ENCODE measurements around the gene RPAIN. TPM values are rescaled to one million over a fixed set of nuclear protein-coding genes. Genes with fewer than 3 reads are reported as not detected.
A peak's percentile ranks its signal among the peaks of the same experiment; 100 is the strongest.

RPAIN gene
- total and polyA plus RNA-seq, 5 donors, result 28.3 to 46.7 (median 29.1) TPM

DNA sequence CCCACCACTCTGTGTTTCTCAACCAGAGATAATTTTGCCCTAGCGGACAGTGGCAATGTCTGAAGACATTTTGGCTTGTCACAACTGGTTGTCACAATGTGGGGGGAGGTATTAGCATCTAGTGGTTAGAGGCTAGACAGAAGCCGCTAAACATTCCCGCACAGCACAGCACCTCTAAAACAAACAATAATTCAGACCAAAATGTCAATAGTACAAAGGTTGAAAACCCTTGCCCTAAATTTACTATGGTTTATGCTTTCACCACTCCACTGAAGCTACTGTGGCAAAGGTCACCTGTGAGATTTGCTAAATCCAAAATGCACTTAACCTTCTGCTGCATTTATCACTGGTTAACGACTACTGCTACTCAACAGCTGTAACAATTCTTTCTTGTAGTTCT, 14.6 kb upstream of the RPAIN start:
- 89% methylated on average over 4 of the region's 4 CpGs for WGBS
- ATAC-seq (no peak), DNase-seq (no peak)
- H3K9me3 ChIP-seq (ENCODE audit: control insufficient read depth, low read length), result no peaks in the 10 kb centered on the region
- no peaks in the 10 kb centered on the region for H3K27me3 ChIP-seq (ENCODE audit: control insufficient read depth, insufficient read depth)
- no peaks in the 10 kb centered on the region for H3K4me1 ChIP-seq (ENCODE audit: control insufficient read depth, insufficient read depth, low read length)
- H3K4me3 ChIP-seq (ENCODE audit: low read length), result no peak overlapping the region
- intact Hi-C loops (cut with DNase I), result no loop called here
- no peak overlapping the region for H3K27ac ChIP-seq (ENCODE audit: low read length)

DNA sequence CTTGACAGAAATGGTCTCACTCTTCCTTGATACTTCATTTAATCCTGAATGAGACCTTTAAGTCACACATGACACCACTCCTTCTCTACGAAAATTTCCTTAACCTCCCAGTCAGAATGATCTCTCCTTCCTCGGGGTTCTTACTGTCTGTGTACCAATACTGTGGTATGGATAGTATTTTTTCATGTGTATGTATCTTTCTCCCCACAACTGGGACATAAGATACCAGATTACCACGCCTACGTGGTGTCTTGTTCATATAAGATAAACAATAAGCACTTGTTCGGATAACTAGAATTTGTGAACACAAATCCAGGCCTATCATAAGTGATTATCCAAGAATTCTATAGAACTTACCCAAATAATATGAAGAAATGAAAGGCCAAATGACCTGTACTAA, 11.8 kb upstream of the RPAIN start:
- no peaks in the 10 kb centered on the region for H3K27me3 ChIP-seq (ENCODE audit: control insufficient read depth, insufficient read depth)
- intact Hi-C loops (cut with DNase I), result no loop called here
- no peak overlapping the region for H3K27ac ChIP-seq (ENCODE audit: low read length)
- no peaks in the 10 kb centered on the region for H3K9me3 ChIP-seq (ENCODE audit: control insufficient read depth, low read length)
- ATAC-seq (no peak), DNase-seq (no peak)
- H3K4me1 ChIP-seq (ENCODE audit: control insufficient read depth, insufficient read depth, low read length), result no peaks in the 10 kb centered on the region
- no peak overlapping the region for H3K4me3 ChIP-seq (ENCODE audit: low read length)
- 83% methylated on average over 5 of the region's 5 CpGs for WGBS

DNA sequence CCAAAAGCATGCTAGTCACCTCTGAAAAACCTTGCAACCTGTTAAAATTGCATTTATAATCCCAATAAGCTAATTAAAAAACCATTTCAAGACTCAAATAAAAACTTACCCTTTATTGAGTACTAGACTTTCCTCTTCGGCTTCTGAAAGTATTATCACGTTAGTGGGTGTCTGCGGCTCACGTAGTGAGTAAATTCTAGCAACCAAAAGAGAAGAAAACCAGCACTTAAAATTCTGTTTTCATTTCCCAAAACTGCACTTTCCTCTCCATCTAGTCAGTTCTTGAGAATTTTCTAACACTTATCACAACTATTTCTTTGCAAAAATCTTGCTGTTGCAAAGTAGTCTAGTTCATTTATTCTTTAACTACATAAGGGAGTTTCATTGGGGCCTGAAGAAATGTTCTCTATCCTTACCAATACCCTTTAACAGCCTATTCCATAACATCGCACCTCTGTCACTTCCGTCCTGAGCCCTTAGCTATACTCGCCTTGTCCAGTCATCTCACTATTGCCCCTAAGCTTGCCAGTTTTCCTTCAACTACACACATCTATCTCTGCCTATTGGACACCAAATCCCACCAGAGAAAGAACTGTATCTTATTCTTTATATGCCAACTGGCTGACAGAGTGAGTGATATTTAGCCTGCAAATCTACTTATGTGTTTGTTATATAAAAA, 9.2 kb upstream of the RPAIN start:
- Histone ChIP-seq H3K9me3 (ENCODE audit: control insufficient read depth, low read length) (no peaks in the 10 kb centered on the region), H3K27ac (ENCODE audit: low read length) (no peak overlapping the region), H3K4me3 (ENCODE audit: low read length) (no peak overlapping the region), H3K4me1 (ENCODE audit: control insufficient read depth, insufficient read depth, low read length) (no peaks in the 10 kb centered on the region), H3K27me3 (ENCODE audit: control insufficient read depth, insufficient read depth) (no peaks in the 10 kb centered on the region)
- intact Hi-C loops (cut with DNase I), result no loop called here
- WGBS, result 95% methylated on average over 7 of the region's 7 CpGs
- no peak for ATAC-seq
- DNase-seq, result no peak

DNA sequence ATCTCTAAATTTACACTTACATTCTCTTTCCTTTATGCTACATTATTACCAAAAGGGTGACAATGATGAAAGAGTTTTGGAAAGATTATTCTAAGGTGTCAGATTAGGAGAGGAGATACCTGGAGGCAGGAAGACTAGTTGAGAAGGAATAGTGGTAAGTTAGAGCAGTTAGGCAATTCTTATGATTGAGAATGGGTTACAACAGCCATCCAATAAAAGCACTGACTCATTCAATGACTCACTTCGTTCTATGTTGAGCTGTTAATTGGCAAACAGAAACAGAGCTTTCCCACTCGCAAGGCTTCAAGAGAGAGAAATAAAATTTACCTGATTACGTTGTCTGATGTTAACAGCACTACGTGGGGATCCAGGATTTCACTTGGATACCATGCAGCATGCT, 6.3 kb upstream of the RPAIN start:
- H3K27ac ChIP-seq (ENCODE audit: low read length), result no peak overlapping the region
- no peaks in the 10 kb centered on the region for H3K4me1 ChIP-seq (ENCODE audit: control insufficient read depth, insufficient read depth, low read length)

DNA sequence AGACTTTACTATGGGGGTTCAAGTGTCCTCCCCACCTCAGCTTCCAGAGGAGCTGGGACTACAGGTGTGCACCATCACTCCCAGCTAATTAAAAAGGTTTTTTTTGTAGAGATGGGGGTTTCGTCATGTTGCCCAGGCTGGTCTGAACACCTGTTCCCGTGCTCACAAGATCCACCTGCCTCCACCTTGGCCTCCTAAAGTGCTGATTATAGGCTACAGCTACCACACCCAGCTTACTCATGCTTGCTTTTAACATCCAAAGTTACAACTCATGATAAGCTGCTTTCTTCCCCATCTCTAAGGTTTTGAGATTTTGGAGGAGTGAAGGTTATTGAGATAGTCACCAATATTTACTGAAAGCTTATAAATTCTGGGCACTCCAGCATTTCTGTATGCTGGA, 3.1 kb upstream of the RPAIN start:
- intact Hi-C loops (cut with DNase I), result no loop called here
- Histone ChIP-seq H3K9me3 (ENCODE audit: control insufficient read depth, low read length) (no peaks in the 10 kb centered on the region), H3K27ac (ENCODE audit: low read length) (no peak overlapping the region), H3K27me3 (ENCODE audit: control insufficient read depth, insufficient read depth) (no peaks in the 10 kb centered on the region), H3K4me1 (ENCODE audit: control insufficient read depth, insufficient read depth, low read length) (peaks cover 2% of the 10 kb centered on the region), H3K4me3 (ENCODE audit: low read length) (no peak overlapping the region)
- ATAC-seq (no peak), DNase-seq (no peak)
- 90% methylated on average over 2 of the region's 2 CpGs for WGBS

More for the DNA sequence above, 6.3 kb upstream of the RPAIN start:
- 71% methylated on average over 4 of the region's 4 CpGs for WGBS
- Histone ChIP-seq H3K9me3 (ENCODE audit: control insufficient read depth, low read length) (no peaks in the 10 kb centered on the region), H3K4me3 (ENCODE audit: low read length) (no peak overlapping the region), H3K27me3 (ENCODE audit: control insufficient read depth, insufficient read depth) (no peaks in the 10 kb centered on the region)
- ATAC-seq (peak in 1 of 2 donors; percentile 42), DNase-seq (no peak)
- intact Hi-C loops (cut with DNase I), result no loop called here

DNA sequence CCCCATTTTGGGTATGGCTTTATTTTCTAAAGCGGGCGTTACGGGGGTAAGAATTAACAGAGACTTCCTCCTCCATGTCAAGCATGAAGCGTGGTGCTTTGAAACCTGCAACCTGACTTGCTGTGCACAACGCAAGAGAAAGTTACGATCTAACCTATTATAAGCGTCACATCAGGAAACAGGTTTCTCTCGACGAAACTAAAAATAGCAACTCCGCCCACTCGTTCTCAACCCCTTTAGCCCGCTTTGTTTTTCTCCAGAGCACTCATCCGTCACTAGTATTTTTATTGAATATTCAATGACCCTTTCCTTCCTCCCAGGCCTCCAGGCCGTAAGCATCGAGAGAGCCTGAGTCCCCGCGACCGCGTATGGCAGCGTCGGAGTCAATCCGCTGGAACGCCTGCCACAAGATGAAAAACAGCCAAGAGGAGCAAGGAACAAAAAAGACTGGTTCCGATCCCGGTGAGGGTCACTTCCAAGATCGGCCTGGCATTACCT, 1.1 kb upstream of the RPAIN start:
- peaks cover 2% of the 10 kb centered on the region for H3K4me1 ChIP-seq (ENCODE audit: control insufficient read depth, insufficient read depth, low read length)
- no peaks in the 10 kb centered on the region for H3K27me3 ChIP-seq (ENCODE audit: control insufficient read depth, insufficient read depth)
- no peaks in the 10 kb centered on the region for H3K9me3 ChIP-seq (ENCODE audit: control insufficient read depth, low read length)
- intact Hi-C loops (cut with DNase I), result no loop called here
- under 1% methylated on average over 26 of the region's 26 CpGs for WGBS
- peak overlapping the region; percentile 86 for H3K27ac ChIP-seq (ENCODE audit: low read length)
- H3K4me3 ChIP-seq (ENCODE audit: low read length), result peak overlapping the region; percentile 72
- ATAC-seq (peak; percentile 1), DNase-seq (peak in 1 of 3 donors; percentile 25)

DNA sequence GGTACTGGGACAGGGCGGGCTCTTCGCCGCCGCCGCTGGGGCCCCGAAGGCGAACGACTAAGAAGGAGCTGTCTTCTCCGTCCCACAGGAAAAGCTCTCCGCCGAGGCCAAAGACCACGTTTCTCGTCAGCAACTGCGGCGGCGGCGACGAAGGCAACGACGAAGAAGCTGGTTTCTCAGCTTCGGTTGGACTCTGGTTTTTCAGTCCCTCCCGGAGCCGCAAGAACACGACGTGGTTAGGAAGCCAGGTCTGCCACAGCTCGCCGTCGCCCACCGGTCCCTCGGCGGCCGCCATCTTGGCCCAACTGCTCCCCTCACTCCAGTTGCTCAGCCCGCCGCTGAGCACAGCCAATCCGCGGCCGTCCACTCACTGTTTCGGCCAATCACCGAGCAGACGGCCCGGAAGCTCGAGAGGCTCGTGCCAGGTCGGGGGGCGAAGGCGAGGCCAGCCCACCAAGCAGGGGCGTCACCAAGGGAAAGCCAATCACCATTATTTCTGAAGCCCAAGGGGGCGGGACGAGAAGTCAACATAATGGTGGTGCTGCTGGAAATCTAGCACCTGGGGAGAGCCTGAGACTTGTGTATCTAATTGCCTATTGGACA, 525 bp upstream of the RPAIN start, which contains the start of gene NUP88:
Gene NUP88 (minus strand): TSS at position 307 of the 603 bp plus-strand sequence. CDS start 12 bp downstream, at position 295.
- Histone ChIP-seq H3K4me1 (ENCODE audit: control insufficient read depth, insufficient read depth, low read length) (peaks cover 2% of the 10 kb centered on the region), H3K27me3 (ENCODE audit: control insufficient read depth, insufficient read depth) (no peaks in the 10 kb centered on the region), H3K9me3 (ENCODE audit: control insufficient read depth, low read length) (no peaks in the 10 kb centered on the region), H3K27ac (ENCODE audit: low read length) (peak within 1 kb of the TSS; percentile 86), H3K4me3 (ENCODE audit: low read length) (peak within 1 kb of the TSS; percentile 72)
- peak; percentile 97 to 99 (median 98) for DNase-seq
- intact Hi-C loops (cut with DNase I), result no loop called here
- ATAC-seq, result peak; percentile 99 to 100
- under 1% methylated on average over 49 of the region's 49 CpGs for WGBS

DNA sequence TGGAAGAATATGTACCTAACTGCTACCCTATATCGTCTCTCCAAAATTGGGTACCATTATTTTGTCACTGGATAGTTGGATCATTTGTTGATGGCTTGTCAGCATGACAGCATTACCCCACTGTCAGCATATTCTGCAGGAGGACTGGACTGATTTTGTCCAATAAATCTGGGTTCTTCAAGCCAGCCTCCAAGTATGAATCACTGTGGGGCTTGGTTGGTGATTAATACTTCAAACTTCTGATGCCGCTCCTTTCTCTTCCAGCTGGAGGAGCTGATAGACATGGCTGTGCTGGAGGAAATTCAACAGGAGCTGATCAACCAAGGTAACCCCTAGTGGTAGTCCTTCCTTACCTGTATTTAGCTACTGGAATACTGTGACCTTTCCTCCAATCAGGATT, 2.5 kb downstream of the RPAIN start:
- intact Hi-C loops (cut with DNase I), result no loop called here
- no peak for DNase-seq
- no peaks in the 10 kb centered on the region for H3K9me3 ChIP-seq (ENCODE audit: control insufficient read depth, low read length)
- H3K4me3 ChIP-seq (ENCODE audit: low read length), result no peak overlapping the region
- no peak for ATAC-seq
- no peaks in the 10 kb centered on the region for H3K27me3 ChIP-seq (ENCODE audit: control insufficient read depth, insufficient read depth)
- peaks cover 2% of the 10 kb centered on the region for H3K4me1 ChIP-seq (ENCODE audit: control insufficient read depth, insufficient read depth, low read length)
- no peak overlapping the region for H3K27ac ChIP-seq (ENCODE audit: low read length)
- WGBS, result 95% methylated on average over 2 of the region's 2 CpGs

DNA sequence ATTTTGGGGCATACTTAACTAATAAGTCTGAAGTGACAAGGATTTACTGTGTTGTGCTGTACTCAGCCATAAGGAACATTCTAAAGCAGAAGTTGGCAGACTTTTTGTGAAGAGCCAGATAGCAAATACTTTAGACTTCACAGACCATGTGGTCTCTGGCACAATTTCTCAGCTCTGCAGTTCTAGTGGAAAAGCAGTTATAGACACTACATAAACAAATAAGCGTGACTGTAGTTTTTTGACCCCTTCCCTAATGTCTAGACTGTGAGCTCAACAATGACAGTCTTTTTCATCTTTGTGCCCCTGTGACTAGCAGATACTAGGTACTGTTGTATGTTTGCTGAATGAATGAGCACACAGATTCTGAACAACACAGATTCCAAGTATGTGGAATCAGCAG, 4.9 kb downstream of the RPAIN start:
- 83% methylated on average over 1 of the region's 1 CpG for WGBS
- intact Hi-C loops (cut with DNase I), result no loop called here
- no peak for DNase-seq
- Histone ChIP-seq H3K9me3 (ENCODE audit: control insufficient read depth, low read length) (no peaks in the 10 kb centered on the region), H3K27me3 (ENCODE audit: control insufficient read depth, insufficient read depth) (no peaks in the 10 kb centered on the region), H3K27ac (ENCODE audit: low read length) (no peak overlapping the region), H3K4me3 (ENCODE audit: low read length) (no peak overlapping the region), H3K4me1 (ENCODE audit: control insufficient read depth, insufficient read depth, low read length) (peaks cover 2% of the 10 kb centered on the region)
- no peak for ATAC-seq

DNA sequence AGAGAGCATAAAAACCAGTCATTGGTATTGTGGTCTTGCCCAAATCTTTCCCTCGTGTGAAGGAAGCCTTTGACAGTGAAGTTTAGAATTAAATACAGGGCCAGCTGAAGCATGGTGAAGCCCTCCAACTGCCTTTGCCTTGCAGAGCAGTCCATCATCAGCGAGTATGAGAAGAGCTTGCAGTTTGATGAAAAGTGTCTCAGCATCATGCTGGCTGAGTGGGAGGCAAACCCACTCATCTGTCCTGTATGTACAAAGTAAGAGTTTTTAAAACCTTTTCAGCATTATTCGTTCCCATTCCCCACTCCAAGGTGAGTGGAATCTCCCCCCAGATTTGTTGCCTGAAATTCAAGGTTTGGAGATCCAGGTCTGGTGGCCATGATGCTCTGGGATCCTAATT, 5.8 kb downstream of the RPAIN start:
- ATAC-seq (no peak), DNase-seq (no peak)
- intact Hi-C loops (cut with DNase I), result no loop called here
- WGBS, result 73% methylated on average over 3 of the region's 3 CpGs
- no peaks in the 10 kb centered on the region for H3K9me3 ChIP-seq (ENCODE audit: control insufficient read depth, low read length)
- no peak overlapping the region for H3K4me3 ChIP-seq (ENCODE audit: low read length)
- H3K27ac ChIP-seq (ENCODE audit: low read length), result no peak overlapping the region
- no peaks in the 10 kb centered on the region for H3K27me3 ChIP-seq (ENCODE audit: control insufficient read depth, insufficient read depth)
- H3K4me1 ChIP-seq (ENCODE audit: control insufficient read depth, insufficient read depth, low read length), result peaks cover 2% of the 10 kb centered on the region

DNA sequence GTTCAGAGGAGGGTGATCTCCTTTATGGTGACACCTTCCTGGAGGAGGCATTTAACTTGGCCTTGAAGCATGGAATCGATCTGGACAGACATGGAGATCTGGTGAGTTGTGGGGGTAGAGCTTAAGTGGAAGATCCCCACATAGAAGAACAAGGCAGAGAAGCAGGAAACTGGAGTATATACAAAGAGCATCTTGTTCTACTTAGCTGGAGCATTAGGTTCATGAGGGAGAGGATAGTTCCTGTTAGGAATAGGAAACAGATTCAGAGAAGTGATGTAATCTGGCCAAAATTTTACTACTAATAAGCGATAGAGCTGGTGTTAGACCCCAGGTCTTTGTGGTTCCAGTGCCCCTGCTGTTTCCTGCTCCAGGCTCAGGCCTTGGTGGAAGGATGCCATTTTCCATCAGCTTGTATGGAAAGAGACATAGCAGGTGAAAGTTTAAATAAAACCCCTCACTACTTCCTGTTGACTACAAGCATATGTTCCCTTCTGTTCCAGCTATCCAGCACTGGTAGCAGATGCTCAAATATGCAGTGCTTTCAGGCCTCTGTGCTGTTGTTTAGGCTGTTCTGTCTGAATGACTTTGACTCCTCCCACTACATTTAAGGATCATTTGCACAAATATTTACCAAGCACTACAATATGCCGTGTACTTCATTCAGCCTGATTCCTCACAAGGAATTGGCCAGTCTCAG, 9.4 kb downstream of the RPAIN start:
- ATAC-seq (no peak), DNase-seq (no peak)
- no peaks in the 10 kb centered on the region for H3K27me3 ChIP-seq (ENCODE audit: control insufficient read depth, insufficient read depth)
- intact Hi-C loops (cut with DNase I), result no loop called here
- WGBS, result 92% methylated on average over 3 of the region's 3 CpGs
- H3K4me1 ChIP-seq (ENCODE audit: control insufficient read depth, insufficient read depth, low read length), result no peaks in the 10 kb centered on the region
- no peak overlapping the region for H3K27ac ChIP-seq (ENCODE audit: low read length)
- no peaks in the 10 kb centered on the region for H3K9me3 ChIP-seq (ENCODE audit: control insufficient read depth, low read length)
- no peak overlapping the region for H3K4me3 ChIP-seq (ENCODE audit: low read length)
